HFF-Myc (cell line): ENCODE data around the gene C8A.

ENCODE experiments used
- DNase-seq: peaks from one replicate; pipeline ENCODE4 v3.0.0-alpha.2; 2011; ENCODE audit warnings: low read depth; ENCODE audit errors: extremely low read depth
- H3K4me3 ChIP-seq: replicated peaks from 2 replicates; pipeline ENCODE4 v1.5.1; 2011; ENCODE audit warnings: low read depth, mild to moderate bottlenecking, control low read depth, low read length
- TF ChIP-seq, protein P1 (sequence below): IDR thresholded peaks from 2 replicates; pipeline ENCODE4 v1.5.1; 2012; ENCODE audit warnings: mild to moderate bottlenecking, low read depth, low read length, control low read depth; ENCODE audit errors: missing control alignments

The C8A gene

GRCh38 chr1:56897150-56898004 lies 42.8 kb downstream of the C8A start:
- H3K4me3 ChIP-seq, result no peak overlapping the region
- DNase-seq, result no peak
- TF ChIP-seq, protein P1, sequence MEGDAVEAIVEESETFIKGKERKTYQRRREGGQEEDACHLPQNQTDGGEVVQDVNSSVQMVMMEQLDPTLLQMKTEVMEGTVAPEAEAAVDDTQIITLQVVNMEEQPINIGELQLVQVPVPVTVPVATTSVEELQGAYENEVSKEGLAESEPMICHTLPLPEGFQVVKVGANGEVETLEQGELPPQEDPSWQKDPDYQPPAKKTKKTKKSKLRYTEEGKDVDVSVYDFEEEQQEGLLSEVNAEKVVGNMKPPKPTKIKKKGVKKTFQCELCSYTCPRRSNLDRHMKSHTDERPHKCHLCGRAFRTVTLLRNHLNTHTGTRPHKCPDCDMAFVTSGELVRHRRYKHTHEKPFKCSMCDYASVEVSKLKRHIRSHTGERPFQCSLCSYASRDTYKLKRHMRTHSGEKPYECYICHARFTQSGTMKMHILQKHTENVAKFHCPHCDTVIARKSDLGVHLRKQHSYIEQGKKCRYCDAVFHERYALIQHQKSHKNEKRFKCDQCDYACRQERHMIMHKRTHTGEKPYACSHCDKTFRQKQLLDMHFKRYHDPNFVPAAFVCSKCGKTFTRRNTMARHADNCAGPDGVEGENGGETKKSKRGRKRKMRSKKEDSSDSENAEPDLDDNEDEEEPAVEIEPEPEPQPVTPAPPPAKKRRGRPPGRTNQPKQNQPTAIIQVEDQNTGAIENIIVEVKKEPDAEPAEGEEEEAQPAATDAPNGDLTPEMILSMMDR, result no peak

DNA sequence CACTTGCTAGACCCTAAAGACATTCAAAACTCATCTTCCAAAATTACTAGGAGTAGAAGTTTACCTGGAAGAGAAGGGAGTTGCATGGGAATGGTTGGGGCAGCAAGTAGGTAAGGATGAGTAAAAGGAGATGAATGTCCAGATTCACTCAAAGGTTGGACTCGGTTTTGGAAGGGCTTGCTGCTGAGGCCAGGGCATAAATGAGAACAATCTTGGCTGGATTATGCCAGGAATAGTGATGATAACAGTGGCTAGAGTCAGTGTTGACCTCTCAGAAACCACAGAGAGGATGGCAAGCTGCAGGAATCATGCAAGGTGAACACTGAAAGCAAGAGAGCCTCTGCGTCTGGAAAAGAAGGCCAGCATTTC lies 43.4 kb downstream of the C8A start:
- TF ChIP-seq, protein P1, result no peak
- no peak for DNase-seq
- H3K4me3 ChIP-seq, result no peak overlapping the region

- no peak overlapping the region for H3K4me3 ChIP-seq
- DNase-seq, result no peak
- TF ChIP-seq, protein P1, result no peak
These were observed 44.3 kb downstream of the C8A start for GRCh38 chr1:56898879-56899278.

- TF ChIP-seq, protein P1, result no peak
- DNase-seq, result no peak
- H3K4me3 ChIP-seq, result no peak overlapping the region
These were observed 47.1 kb downstream of the C8A start for GRCh38 chr1:56901716-56902115.

DNA sequence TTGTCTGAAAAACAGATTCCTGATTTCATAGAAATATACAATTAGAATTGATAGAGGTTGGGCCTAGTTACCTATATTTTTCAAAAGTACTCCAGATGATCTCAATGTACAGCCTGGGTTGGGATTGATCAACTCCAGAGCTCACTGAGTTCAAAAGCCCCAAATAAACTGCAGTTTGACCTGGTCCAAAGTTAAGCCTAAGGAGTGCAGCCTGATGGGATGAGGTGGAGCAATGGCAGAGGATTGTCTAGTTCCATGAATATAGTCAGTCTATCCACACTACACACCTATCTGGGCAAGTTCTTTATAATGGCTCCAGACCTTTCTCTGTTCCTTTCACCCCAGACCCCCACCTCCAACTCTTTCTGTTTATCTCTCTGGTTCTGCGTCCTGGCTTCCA lies 49.2 kb downstream of the C8A start:
- TF ChIP-seq, protein P1, result no peak
- no peak overlapping the region for H3K4me3 ChIP-seq
- DNase-seq, result no peak

GRCh38 chr1:56904663-56905397 lies 50.2 kb downstream of the C8A start:
- DNase-seq, result no peak
- no peak overlapping the region for H3K4me3 ChIP-seq
- TF ChIP-seq, protein P1, result no peak
